ENCODE data around the gene LRIG1.

GRCh38 chr3:66542153-66542552 lies 41.3 kb upstream of the LRIG1 start:
- TF ChIP-seq, protein P1, sequence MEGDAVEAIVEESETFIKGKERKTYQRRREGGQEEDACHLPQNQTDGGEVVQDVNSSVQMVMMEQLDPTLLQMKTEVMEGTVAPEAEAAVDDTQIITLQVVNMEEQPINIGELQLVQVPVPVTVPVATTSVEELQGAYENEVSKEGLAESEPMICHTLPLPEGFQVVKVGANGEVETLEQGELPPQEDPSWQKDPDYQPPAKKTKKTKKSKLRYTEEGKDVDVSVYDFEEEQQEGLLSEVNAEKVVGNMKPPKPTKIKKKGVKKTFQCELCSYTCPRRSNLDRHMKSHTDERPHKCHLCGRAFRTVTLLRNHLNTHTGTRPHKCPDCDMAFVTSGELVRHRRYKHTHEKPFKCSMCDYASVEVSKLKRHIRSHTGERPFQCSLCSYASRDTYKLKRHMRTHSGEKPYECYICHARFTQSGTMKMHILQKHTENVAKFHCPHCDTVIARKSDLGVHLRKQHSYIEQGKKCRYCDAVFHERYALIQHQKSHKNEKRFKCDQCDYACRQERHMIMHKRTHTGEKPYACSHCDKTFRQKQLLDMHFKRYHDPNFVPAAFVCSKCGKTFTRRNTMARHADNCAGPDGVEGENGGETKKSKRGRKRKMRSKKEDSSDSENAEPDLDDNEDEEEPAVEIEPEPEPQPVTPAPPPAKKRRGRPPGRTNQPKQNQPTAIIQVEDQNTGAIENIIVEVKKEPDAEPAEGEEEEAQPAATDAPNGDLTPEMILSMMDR (IDR thresholded peaks at IDR 0.05; ENCODE audit: borderline replicate concordance, extremely low read depth, low read length, poor library complexity, severe bottlenecking), result no peak
- TF ChIP-seq EZH2 (IDR thresholded peaks at IDR 0.05; ENCODE audit: borderline replicate concordance, low read depth, low read length, severe bottlenecking), result no peak
